WI38 (cell line): ENCODE data around the gene SNRK.

ENCODE experiments used
- H3K4me3 ChIP-seq: 2 replicates; pipeline ENCODE4 v1.5.1; 2011; ENCODE audit warnings: low read depth, mild to moderate bottlenecking, control low read depth, low read length
- TF ChIP-seq, protein P1 (sequence below): IDR thresholded peaks from 2 replicates; pipeline ENCODE4 v1.5.1; 2012; ENCODE audit warnings: low read depth, mild to moderate bottlenecking, control low read depth, low read length

The SNRK gene

DNA sequence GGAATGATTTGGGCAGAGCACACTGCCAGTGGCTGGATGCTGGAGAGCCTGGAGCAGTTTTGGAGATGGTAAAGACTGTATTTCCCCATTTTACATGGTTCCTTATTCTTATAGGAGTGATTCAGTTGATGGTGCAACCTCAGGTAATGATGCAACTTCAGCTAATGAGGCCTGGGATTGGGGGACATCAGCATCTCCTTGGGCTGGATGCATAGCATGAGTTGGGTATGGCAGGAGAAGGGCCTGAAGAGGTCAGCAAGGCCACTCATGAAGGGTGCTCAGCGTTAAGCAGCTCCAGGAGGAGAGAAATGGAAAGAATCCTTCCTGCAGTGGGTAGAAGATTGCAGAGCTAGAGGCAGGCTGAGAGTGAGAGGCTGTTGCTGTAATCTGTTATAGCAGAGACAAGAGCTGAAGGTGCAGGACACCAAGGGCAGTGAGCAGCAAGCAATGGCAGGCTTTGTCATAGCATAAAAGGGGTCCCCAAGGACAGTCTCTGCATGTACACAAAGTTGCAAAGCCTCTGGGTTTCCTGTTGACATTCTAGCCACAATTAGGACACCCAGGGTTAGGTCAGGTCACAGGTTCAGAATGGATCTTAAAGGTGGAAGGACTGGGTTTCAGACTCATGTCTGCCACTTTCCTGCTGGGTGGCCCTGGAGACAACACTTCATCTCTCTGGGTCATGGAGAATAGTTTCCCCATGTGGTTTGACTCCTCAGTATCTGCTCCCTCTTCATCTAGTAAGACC, 29.5 kb upstream of the SNRK start:
- no peak overlapping the region for H3K4me3 ChIP-seq
- TF ChIP-seq, protein P1, sequence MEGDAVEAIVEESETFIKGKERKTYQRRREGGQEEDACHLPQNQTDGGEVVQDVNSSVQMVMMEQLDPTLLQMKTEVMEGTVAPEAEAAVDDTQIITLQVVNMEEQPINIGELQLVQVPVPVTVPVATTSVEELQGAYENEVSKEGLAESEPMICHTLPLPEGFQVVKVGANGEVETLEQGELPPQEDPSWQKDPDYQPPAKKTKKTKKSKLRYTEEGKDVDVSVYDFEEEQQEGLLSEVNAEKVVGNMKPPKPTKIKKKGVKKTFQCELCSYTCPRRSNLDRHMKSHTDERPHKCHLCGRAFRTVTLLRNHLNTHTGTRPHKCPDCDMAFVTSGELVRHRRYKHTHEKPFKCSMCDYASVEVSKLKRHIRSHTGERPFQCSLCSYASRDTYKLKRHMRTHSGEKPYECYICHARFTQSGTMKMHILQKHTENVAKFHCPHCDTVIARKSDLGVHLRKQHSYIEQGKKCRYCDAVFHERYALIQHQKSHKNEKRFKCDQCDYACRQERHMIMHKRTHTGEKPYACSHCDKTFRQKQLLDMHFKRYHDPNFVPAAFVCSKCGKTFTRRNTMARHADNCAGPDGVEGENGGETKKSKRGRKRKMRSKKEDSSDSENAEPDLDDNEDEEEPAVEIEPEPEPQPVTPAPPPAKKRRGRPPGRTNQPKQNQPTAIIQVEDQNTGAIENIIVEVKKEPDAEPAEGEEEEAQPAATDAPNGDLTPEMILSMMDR, result no peak

DNA sequence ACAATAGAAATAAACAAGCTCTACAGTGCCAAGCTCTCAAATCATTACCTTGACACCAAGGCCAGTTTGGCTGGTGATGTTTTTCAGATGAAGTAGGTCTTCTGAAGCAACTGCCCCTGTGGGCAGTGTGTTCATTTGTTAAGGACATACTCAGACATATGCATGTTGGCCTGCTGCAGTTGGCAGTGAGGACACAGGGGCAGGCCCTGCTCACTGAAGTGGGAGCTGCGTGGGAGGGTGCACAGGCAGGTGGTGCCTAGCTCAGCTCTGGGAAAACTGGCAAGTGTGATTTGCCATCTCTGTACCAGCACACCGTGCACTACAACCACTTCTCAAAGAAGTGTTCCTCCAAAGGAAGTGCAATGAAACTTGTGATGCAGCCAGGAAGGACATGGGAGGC, 28.5 kb upstream of the SNRK start:
- H3K4me3 ChIP-seq, result no peak overlapping the region
- TF ChIP-seq, protein P1, result no peak

DNA sequence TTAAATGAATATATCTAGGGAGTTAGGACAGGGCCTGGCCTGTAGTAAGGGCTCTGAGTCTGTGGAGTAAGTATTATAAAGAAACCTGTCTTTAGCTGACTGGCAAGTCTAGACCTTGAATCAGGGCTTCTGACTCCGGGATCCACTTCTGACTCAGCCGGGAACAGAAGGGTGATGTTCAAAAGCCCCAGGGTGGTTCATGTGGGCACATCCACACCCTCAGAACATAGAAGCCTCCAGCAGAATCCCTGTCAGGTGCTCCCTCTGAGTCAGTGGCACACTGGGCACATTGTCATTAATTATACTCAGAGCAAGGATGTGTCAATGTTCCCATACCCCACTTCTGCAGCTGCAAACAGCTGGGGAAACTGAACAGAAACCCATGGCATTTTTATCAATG, 26.7 kb upstream of the SNRK start:
- TF ChIP-seq, protein P1, result no peak
- H3K4me3 ChIP-seq, result no peak overlapping the region

DNA sequence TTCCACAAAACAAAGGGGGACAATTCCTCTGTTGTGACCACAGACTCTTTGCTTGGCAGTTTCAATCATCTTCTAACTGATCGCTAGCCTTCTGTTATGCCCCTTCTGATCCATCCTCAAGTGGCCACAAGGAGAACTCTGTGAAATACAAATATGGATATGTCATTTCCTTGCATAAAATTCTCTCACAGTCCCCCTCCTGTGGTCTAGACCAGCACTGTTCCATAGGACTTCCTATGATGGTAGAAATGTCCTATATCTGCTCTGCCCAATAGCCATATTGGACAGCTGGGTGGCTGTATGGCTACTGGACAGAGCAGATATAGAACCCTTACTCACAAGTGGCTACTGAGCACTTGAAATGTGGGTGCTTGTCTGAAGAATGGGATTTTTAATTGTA, 25.9 kb upstream of the SNRK start:
- no peak overlapping the region for H3K4me3 ChIP-seq
- TF ChIP-seq, protein P1, result no peak

DNA sequence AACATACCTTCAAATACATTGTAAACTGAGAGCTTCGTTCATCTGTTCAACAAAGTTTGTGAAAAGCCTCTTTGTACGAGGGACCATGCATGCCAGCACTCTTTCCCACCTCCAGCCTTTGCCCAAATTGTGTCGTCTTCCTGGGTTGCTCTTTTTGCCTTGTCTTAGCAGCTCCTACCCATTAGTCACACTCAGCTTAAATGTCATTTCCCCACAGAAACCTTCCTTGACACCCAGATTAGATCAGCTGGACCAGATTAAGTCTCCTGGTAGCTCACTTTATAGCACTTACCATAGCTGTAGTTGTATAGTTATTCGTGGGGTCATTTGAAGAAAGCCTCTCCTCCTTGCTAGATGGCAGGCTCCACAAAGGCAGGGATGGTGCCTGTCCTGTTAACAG, 24.1 kb upstream of the SNRK start:
- TF ChIP-seq, protein P1, result no peak

DNA sequence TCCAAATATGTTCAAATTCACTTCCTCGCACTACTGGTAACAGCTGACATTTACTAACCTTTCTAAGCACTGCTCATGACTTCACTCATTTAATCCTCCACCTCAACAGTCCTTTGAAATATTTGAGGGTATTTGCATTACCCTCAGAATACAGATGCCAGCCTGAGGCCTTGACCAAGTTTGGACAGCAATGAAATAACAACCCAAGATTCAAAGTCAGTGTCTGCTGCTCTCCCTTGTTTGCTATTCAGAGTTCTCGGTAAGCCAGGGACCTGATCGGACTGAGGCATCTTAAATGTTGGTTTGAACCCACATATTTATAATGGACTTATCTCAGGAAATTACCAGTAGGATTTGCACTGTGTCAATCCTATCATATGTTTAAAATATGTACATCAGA, 19.9 kb upstream of the SNRK start:
- TF ChIP-seq, protein P1, result no peak
- H3K4me3 ChIP-seq, result no peak overlapping the region

More for the DNA sequence above, 24.1 kb upstream of the SNRK start:
- no peak overlapping the region for H3K4me3 ChIP-seq

DNA sequence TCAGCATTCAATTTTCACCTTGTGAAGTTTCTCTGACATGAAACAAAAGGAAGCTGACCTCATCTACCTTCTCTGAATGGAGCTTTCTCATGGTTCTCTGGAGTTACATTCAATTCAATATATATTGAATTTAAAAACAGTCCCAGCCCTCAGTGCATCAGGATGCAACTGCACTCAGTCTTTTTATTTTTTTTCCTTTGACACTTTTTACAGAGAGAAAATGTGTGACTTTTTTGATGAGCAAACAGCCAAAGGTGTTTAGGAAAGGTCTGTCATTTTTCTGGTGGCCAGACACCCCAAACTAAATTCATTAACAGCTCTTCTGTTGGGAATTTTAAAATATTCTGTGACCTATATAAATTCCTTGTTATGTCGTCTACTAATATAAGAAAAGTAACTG, 19.3 kb upstream of the SNRK start:
- H3K4me3 ChIP-seq, result no peak overlapping the region
- TF ChIP-seq, protein P1, result no peak
